ENCODE data around the gene C4orf50.

- no peak for TF ChIP-seq CTCF (IDR thresholded peaks at IDR 0.05; ENCODE audit: low read length)
- TF ChIP-seq EZH2 (IDR thresholded peaks at IDR 0.05; ENCODE audit: borderline replicate concordance, low read length), result no peak
Measured at GRCh38 chr4:5999356-5999755, 18.9 kb downstream of the C4orf50 start.

Data from OCI-LY1 (cell line).